Thoracic aorta (tissue), 2 donors: Measurements from ENCODE around the gene TTC16. TPM values are rescaled to one million over a fixed set of nuclear protein-coding genes. Genes with fewer than 3 reads are reported as not detected.

ENCODE experiments used
- ATAC-seq: fragments of 150-250 bp; one replicate; pipeline ENCODE4 v1.8.0; 2017; ENCODE audit warnings: low read depth; ENCODE audit not compliant: insufficient number of reproducible peaks, low FRiP score
- DNase-seq: peaks from one replicate; pipeline ENCODE4 v3.0.0-alpha.2; 2020; ENCODE audit warnings: low spot score
- H3K27ac ChIP-seq, 2 donors: fragments of 200-600 bp; sonication (generic); 1 replicate in 1 of 2; 2 replicates in 1 of 2; pipeline ENCODE4 v1.5.1; 2016; ENCODE audit warnings: mild to moderate bottlenecking in 2 of 2, moderate library complexity in 2 of 2
- H3K27me3 ChIP-seq: fragments of 200-600 bp; sonication (generic); replicated peaks from 2 replicates; pipeline ENCODE4 v1.6.0; 2016; ENCODE audit warnings: mild to moderate bottlenecking; ENCODE audit not compliant: insufficient read depth
- H3K36me3 ChIP-seq: fragments of 200-600 bp; sonication (generic); one replicate; pipeline ENCODE4 v1.5.1; 2016
- H3K4me1 ChIP-seq, 2 donors: fragments of 200-600 bp; sonication (generic); 1 replicate in 1 of 2; 2 replicates in 1 of 2; pipeline versions ENCODE4 v1.5.1 to v1.6.0; 2016; ENCODE audit warnings: low read depth in 2 of 2, mild to moderate bottlenecking in 1 of 2; ENCODE audit not compliant: control insufficient read depth in 1 of 2
- H3K4me3 ChIP-seq: fragments of 200-600 bp; sonication (generic); 2 replicates; pipeline ENCODE4 v1.5.1; 2016; ENCODE audit warnings: mild to moderate bottlenecking
- H3K9me3 ChIP-seq: fragments of 200-600 bp; sonication (generic); 2 replicates; pipeline ENCODE4 v1.5.1; 2016
- CTCF ChIP-seq: fragments of 200-600 bp; sonication (generic); IDR thresholded peaks from one replicate; pipeline ENCODE4 v1.5.1; 2019; ENCODE audit warnings: antibody characterized with exemption
- total RNA-seq, 2 donors: library from RNA; depleted of rRNA; stranded (reverse); fragments of >200 nt; gene quantifications; one replicate each; pipeline versions ENCODE4 v1.1.0 to v1.2.3, GENCODE V29; 2016

The TTC16 gene
- total RNA-seq, 2 donors from 2014 or later, result 0.14 to 0.27 TPM

DNA sequence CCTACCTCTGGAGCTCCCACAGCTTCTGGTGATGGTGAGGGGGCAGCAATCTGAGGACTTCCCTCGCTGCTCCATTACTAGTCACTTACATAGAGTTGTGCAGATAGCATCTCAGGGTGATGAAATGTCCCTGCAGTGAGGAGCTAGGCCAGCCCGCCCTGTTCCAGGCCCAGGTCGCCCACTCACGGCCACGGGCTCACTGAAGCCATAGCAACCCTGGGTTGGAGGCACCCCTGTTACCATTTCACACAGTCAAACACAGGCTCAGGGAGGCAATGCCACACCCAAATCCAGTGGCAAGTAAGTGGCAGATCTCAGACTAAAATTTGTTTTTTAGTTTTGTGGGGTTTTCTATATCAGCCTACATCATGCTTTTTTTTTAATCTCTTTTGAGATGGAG, 43.0 kb downstream of the TTC16 start:
- Histone ChIP-seq H3K4me3 (no peak overlapping the region), H3K36me3 (no peaks in the 10 kb centered on the region), H3K27me3 (peaks cover 3% of the 10 kb centered on the region), H3K4me1 (peaks cover 0 to 8% of the 10 kb centered on the region in 2 donors), H3K27ac (no peak overlapping the region), H3K9me3 (no peaks in the 10 kb centered on the region)
- TF ChIP-seq CTCF, result no peak
- ATAC-seq (no peak), DNase-seq (no peak)

- Histone ChIP-seq H3K27me3 (no peaks in the 10 kb centered on the region), H3K4me1 (no peaks in the 10 kb centered on the region), H3K9me3 (no peaks in the 10 kb centered on the region), H3K27ac (no peak overlapping the region), H3K36me3 (no peaks in the 10 kb centered on the region), H3K4me3 (no peak overlapping the region)
- TF ChIP-seq CTCF, result no peak
- DNase-seq (no peak), ATAC-seq (no peak)
These were observed 45.2 kb downstream of the TTC16 start for GRCh38 chr9:127761061-127761460.

DNA sequence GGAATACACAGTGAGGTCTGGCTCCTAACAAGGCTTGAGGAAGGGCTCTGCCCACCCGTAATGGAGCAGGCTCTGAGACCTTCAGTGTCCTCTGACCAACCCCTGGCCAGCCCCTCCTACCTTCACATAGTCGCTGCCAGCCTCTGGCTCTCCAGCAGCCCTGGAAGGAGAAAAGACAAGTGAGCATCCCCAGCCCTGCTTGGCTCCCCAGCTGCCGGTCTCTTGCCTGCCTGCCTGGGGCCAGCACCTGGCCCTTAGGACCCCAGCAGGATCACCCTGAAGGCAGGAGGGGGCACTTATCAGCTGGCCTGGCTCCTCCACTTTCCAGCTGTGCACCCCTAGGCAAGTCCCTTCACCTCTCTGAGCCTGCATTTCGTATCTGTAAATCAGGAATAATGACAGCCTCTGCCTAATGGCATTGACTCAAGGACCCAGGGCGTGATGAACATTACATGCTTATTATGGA, 45.6 kb downstream of the TTC16 start:
- H3K4me1 ChIP-seq, result no peaks in the 10 kb centered on the region
- no peaks in the 10 kb centered on the region for H3K9me3 ChIP-seq
- H3K27ac ChIP-seq, result no peak overlapping the region
- H3K27me3 ChIP-seq, result no peaks in the 10 kb centered on the region
- TF ChIP-seq CTCF, result no peak
- ATAC-seq (no peak), DNase-seq (no peak)
- H3K4me3 ChIP-seq, result no peak overlapping the region
- H3K36me3 ChIP-seq, result no peaks in the 10 kb centered on the region

DNA sequence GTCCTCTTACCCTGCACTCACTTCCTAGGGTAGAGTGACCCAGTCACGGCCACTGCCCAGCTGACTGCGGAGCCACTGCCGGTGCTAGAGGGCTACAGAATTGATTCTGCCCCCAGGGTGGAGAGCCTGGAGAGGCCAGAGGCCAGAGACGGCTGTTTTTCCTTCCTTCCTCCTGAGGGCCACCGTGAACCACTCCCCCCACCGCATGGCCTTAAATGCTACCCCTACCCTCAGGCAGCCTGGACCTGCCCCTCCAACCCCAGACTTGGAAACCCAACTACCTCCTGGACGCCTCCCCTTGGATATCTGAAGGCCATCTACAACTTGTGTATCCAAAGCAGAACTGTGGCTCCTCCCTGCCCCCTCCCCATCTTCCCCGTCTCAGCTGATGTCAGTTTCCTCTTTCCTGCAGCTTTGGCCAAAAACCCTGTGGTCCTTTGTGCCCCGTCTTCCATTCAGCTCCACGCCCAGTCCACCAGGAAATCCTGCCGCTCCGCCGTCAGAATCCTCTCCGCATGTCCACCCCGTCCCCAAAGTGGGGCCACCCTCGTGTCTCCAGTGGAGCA, 46.3 kb downstream of the TTC16 start:
- DNase-seq, result no peak
- no peaks in the 10 kb centered on the region for H3K9me3 ChIP-seq
- no peaks in the 10 kb centered on the region for H3K27me3 ChIP-seq
- H3K4me3 ChIP-seq, result peak overlapping the region; percentile 6
- no peaks in the 10 kb centered on the region for H3K4me1 ChIP-seq
- no peak for TF ChIP-seq CTCF
- peak; percentile 14 for ATAC-seq
- H3K27ac ChIP-seq, result no peak overlapping the region
- no peaks in the 10 kb centered on the region for H3K36me3 ChIP-seq

DNA sequence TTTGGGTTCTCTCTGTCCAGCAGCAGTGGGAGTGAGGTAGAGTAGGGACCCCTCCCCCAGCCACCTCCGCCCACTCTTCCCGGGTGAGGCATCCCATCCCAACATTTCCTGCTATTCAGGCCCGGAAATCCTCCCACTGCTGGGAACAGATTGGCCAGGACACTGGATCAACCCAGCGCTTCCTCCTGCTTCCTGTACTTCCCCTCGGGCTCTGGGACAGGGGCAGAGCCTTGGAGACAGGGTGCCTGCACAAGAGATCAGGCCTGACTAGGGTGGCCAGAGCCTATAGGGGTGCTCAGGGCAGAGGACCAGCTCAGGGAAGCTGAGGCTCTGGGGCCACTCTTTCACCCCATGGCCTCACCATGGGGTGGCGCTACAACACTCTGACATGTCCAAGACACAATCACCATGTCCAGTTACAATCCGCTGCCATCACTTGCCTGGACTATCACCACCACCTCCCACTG, 48.1 kb downstream of the TTC16 start:
- ATAC-seq, result no peak
- H3K9me3 ChIP-seq, result no peaks in the 10 kb centered on the region
- H3K27ac ChIP-seq, result no peak overlapping the region
- no peak for DNase-seq
- no peaks in the 10 kb centered on the region for H3K27me3 ChIP-seq
- peak; percentile 22 for TF ChIP-seq CTCF
- H3K4me3 ChIP-seq, result no peak overlapping the region
- no peaks in the 10 kb centered on the region for H3K36me3 ChIP-seq
- H3K4me1 ChIP-seq, result no peaks in the 10 kb centered on the region
